ENCODE measurements around the gene GSG1. TPM values are rescaled to one million over a fixed set of nuclear protein-coding genes. Genes with fewer than 3 reads are reported as not detected.
"Not testable (repeated sequence)": the region's sequence is repeated elsewhere in the genome, so short reads cannot be mapped to it uniquely, and the experiment has no call there.

GSG1 gene
- polyA plus RNA-seq, 3 donors: 0.43 to 0.92 (median 0.58) TPM

GRCh38 chr12:13073173-13073572 is 30.3 kb downstream of the GSG1 start:
- DNase-seq (ENCODE audit: extremely low read depth in 1 of 11, low read depth in 9 of 11, low spot score in 4 of 11): no peak

DNA sequence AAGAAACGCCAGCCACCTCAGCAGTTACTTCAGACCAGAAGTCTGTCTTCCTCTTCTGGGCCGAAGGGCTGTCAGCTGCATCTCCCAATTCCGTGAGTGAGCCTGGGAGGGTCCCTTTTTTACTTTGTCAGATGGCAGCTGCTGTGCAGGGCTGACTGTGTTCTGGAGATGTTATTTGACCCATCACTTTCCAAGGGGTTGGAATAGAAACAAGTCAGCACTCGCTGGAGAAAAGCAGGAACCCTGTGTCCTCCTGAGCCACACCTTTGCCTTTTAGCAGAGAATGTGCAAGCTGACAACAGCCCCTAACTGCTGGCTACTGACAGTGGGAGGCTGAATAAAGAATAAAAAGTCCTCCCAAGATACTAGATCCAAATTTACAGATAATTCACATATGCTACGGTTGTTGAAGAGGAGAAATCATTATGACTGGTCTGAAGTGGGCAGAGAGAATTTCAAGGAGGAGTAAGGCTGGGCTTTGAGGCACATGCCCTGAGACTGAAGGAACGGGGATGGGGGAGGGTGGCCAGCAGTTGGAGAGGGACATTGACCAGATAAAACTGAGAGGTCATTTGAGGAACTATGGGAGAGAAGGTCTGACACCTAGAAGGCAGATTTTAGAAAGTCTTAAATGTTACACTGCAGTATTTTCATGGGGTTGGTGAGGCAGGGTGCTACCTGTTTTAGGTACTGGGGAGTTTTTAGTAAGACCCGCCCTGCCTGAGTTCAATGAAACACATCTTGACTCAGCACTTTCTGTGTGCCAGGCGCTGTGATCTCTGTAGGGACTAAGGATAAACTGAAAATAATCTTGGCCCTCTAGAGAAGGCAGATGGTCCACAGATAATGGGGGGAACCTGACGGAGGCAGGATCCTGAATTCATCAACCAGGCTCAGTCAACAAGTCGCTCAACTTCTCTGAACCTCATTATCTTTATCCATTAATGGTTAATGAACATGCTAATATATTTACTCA is 31.9 kb downstream of the GSG1 start:
- no peak for DNase-seq (ENCODE audit: extremely low read depth in 1 of 11, low read depth in 9 of 11, low spot score in 4 of 11)

GRCh38 chr12:13069380-13069779 is 34.1 kb downstream of the GSG1 start:
- DNase-seq (ENCODE audit: extremely low read depth in 1 of 11, low read depth in 9 of 11, low spot score in 4 of 11): no peak

DNA sequence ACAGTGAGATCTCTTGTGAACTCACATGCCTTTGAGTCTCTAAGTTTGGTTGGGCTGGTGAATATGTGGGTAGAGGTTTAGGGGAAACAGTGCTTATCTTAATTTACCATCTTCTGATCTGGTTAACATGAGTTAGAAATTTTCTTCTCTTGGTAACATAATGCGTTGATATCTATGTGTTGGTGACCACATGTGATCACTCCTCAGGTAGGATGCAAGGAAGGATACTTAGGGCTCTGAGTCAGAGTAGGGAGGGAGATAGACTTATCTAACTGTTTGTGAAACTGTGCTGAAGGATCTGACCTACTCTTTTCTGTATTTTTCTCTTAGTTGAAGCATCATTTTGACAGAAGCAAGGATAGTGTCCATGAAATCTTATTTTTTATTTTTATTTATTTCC is 36.1 kb downstream of the GSG1 start:
- DNase-seq (ENCODE audit: extremely low read depth in 1 of 11, low read depth in 9 of 11, low spot score in 4 of 11): no peak

GRCh38 chr12:13066459-13066858 is 37.0 kb downstream of the GSG1 start:
- no peak for DNase-seq (ENCODE audit: extremely low read depth in 1 of 11, low read depth in 9 of 11, low spot score in 4 of 11)

GRCh38 chr12:13066014-13066413 is 37.5 kb downstream of the GSG1 start:
- no peak for DNase-seq (ENCODE audit: extremely low read depth in 1 of 11, low read depth in 9 of 11, low spot score in 4 of 11)

DNA sequence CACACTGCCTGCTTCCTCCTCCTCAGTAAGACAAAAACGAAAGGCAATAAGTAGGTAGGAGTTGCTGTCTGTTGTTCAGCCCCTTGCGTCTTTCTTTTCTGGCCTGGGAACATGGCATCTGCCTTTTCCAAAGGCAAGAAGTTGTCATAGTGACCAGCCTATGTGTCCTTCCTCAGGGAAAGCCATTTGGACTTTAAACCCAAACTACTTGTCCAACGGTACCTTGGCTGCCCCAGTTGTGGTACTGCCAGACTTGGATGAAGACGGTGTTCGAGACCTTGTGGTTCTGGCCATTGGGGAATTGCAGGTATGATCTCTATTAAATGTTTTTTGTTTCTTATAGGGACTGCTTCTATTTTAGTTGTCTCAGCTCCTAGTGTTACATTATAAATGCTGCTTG is 40.8 kb downstream of the GSG1 start:
- no peak for DNase-seq (ENCODE audit: extremely low read depth in 1 of 11, low read depth in 9 of 11, low spot score in 4 of 11)

- DNase-seq (ENCODE audit: extremely low read depth in 1 of 11, low read depth in 9 of 11, low spot score in 4 of 11): no peak
These were observed 42.1 kb downstream of the GSG1 start for GRCh38 chr12:13061377-13061776.

- no peak for DNase-seq (ENCODE audit: extremely low read depth in 1 of 11, low read depth in 9 of 11, low spot score in 4 of 11)
These were observed 42.9 kb downstream of the GSG1 start for GRCh38 chr12:13060581-13060980.

DNA sequence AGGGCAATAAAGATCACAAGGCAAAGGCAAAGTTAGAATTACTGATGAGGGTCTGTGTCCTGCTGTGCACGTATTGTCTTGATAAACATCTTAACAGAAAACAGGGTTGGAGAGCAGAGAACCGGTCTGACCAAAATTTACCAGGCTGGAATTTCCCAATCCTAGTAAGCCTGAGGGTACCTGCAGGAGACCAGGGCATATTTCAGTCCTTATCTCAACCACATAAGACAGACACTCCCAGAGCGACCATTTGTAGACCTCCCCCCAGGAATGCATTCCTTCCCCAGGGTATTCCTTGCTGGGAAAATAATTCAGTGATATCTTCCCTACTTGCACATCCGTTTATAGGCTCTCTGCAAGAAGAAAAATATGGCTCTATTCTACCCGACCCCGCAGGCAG is 49.9 kb downstream of the GSG1 start:
- DNase-seq (ENCODE audit: extremely low read depth in 1 of 11, low read depth in 9 of 11, low spot score in 4 of 11): not testable (repeated sequence)

DNA sequence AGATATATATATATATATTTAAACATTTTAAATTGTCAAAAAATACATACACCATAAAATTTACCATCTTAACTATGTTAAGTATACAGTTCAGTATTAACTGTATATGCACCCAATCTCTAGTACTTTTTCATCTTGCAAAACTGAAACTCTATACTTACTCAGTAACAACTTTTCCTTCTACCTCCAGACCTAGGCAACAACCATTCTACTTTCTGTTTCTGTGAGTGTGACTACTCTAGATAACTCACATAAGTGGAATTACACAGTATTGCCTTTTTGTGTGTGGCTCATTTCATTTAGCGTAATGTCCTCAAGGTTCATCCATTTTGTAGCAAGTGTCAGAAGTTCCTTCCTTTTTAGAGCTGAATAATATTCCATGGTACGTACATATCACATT is 51.0 kb downstream of the GSG1 start:
- no peak for DNase-seq (ENCODE audit: extremely low read depth in 1 of 11, low read depth in 9 of 11, low spot score in 4 of 11)

DNA sequence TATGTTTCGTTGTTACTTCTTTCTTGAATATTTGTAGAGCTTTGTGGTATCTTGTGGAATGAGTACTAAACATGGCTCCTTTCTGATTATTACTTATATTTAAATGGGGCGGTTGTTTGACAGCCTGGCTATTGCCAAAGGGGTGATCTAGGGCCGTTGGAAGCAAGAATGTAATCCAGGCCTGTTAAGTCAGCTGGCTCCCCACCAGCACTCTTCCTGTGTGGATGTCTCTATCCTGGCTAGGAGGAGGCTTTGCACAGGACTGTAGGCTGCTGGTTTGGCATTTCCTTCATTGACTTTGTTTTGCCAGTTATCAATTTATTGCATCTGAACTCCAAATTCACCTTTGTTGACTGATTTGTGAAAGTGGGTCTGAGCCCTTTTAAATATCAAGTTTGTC is 53.7 kb downstream of the GSG1 start:
- DNase-seq (ENCODE audit: extremely low read depth in 1 of 11, low read depth in 9 of 11, low spot score in 4 of 11): no peak

GRCh38 chr12:13046964-13047363 is 56.5 kb downstream of the GSG1 start:
- no peak for DNase-seq (ENCODE audit: extremely low read depth in 1 of 11, low read depth in 9 of 11, low spot score in 4 of 11)

- DNase-seq (ENCODE audit: extremely low read depth in 1 of 11, low read depth in 9 of 11, low spot score in 4 of 11): no peak
These were observed 57.7 kb downstream of the GSG1 start for GRCh38 chr12:13045816-13046215.

DNA sequence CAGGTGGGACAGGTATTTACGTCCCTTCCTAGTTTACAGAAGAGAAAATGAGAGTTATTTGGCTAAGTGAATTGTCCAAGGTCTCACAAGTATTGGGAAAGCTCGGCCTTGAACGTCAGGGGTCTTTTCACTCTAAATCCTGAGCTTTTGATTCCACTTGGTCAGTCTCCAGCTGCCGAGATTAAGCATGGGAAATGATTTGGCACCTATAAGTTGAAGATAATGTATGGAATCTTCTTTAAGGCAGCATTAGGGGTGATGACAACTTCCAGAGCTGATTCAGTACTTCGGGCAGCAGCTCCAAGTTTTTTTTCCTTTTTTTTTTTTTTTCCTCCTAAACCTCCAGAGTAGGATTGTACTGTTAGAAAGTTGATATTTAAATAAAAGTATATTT is 58.6 kb downstream of the GSG1 start:
- DNase-seq (ENCODE audit: extremely low read depth in 1 of 11, low read depth in 9 of 11, low spot score in 4 of 11): no peak

DNA sequence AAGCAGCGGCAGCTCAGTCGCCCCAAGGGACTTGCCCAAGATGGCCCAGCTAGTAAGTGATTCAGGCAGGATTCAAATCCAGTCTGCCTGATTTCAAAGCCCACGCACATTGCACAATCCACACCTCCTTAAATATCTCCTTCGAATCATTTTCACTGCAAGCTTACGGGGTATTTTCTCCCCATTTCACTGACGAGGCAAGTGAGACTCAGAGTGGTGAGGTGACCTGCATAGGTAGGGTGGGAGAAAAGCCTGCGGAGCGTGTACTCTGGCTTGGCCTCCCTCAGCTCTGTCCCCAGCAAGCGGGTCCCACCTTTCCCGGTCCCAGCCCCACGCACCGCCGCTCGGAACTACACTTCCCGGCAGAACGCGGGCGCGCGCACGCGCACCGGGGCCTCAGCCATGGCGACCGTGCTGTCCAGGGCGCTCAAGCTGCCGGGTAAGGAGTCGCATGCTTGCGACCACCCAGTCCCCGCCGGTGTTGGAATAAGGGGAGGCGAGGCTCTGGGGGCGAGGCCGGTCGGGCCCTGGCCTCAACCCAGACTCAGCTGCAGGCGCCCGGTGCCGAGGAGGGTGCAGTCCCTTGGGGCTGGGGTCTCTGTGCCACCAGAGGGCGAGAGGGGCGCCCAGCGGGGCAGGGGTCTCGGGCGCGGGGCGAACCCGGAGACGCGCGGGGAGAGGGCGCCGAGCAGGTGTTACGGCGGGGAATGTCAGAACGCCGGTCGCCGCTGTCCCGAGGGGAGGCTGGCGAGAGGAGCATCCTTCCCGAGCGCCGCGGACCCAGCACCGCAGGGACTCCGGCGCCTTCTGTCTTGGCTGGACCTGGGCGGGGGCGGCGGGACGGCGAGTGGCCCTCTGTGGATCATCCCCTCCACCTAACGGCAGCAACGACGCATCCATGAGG is 59.2 kb downstream of the GSG1 start, which contains the start of gene FAM234B:
Gene FAM234B (plus strand): TSS at position 380 of the 904 bp plus-strand sequence. CDS start 23 bp downstream, at position 403.
- peak in 10 of 11 donors; percentile 36 to 68 (median 54) for DNase-seq (ENCODE audit: extremely low read depth in 1 of 11, low read depth in 9 of 11, low spot score in 4 of 11)

- DNase-seq (ENCODE audit: extremely low read depth in 1 of 11, low read depth in 9 of 11, low spot score in 4 of 11): no peak
These were observed 60.7 kb downstream of the GSG1 start for GRCh38 chr12:13042666-13043230.

DNA sequence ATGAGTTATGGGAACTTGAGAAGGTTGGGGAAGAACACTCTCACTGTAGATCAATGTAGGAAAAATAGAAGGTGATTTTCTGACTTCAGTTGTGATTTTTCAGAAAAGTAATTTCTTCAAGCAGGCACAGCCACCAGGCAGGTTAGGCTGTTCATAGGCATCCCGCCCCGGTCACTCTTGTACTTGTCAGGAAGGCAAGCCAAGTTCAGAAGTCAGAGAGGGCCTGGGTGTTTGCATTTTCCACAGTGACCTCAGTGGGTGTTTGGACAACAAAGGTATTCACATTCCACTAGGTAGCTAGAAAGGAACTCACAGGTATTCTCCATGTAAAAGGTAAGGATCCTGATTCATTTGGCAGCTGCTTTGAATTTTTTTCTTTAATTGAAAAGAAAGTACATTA is 62.2 kb downstream of the GSG1 start:
- DNase-seq (ENCODE audit: extremely low read depth in 1 of 11, low read depth in 9 of 11, low spot score in 4 of 11): no peak

DNA sequence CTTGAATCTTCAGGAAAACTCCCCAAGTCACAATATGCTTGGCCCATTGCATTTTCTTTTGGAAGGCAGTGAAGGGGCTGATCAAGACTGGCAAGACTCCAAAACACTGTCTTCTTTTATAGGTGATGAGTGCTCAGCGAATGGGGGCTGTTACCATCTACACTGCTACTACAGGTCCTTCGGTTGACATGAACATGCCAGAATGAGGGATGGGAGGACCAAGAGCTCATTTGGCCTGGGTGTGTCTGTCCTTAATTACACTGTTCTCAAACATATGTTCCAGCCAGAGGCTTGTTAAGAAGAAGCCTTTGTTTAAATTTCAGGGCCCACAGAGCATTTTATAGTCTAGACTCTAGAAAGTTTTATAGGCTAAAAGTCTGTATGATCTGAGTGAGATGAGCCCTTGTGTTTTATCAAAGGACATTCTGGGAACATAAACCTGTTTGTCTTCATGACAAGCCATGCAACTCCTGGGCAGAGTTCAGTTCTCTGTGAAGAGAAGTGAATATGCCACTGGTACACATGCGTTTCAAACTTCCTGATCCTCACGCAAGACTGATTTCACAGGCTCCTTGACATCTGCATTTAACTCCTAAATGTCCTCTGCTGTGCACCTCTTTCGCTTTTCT is 64.0 kb downstream of the GSG1 start:
- no peak for DNase-seq (ENCODE audit: extremely low read depth in 1 of 11, low read depth in 9 of 11, low spot score in 4 of 11)
